SK-N-SH treated with all-trans-retinoic acid at 6 μM for 48 hours (cell line): ENCODE results near the gene GJB3.

Experiments used
- BACH2 ChIP-seq: fragments of 250-450 bp; sonication (Bioruptor Pico); IDR thresholded peaks from 2 replicates; pipeline ENCODE4 v1.9.0; 2021; ENCODE audit warnings: mild to moderate bottlenecking, borderline replicate concordance
- CREB5 ChIP-seq: fragments of 250-450 bp; sonication (Bioruptor Pico); IDR thresholded peaks from 2 replicates; pipeline ENCODE4 v1.5.1; 2020; ENCODE audit warnings: low read depth, mild to moderate bottlenecking, moderate library complexity
- CSRNP3 ChIP-seq: fragments of 250-450 bp; sonication (Bioruptor Pico); IDR thresholded peaks from 2 replicates; pipeline ENCODE4 v1.5.1; 2021; ENCODE audit warnings: mild to moderate bottlenecking, moderate library complexity
- ISL1 ChIP-seq: fragments of 250-450 bp; sonication (Bioruptor Pico); IDR thresholded peaks from 2 replicates; pipeline ENCODE4 v2.1.2; 2022; ENCODE audit warnings: mild to moderate bottlenecking, moderate library complexity
- POU6F1 ChIP-seq: fragments of 250-450 bp; sonication (Bioruptor Pico); IDR thresholded peaks from 2 replicates; pipeline ENCODE4 v1.8.0; 2021; ENCODE audit warnings: low read depth, mild to moderate bottlenecking, moderate library complexity, borderline replicate concordance
- RARB ChIP-seq: fragments of 250-450 bp; sonication (Bioruptor Pico); IDR thresholded peaks from 2 replicates; pipeline ENCODE4 v1.8.0; 2021; ENCODE audit warnings: mild to moderate bottlenecking, moderate library complexity
- TCF4 ChIP-seq: fragments of 250-450 bp; sonication (Bioruptor Pico); IDR thresholded peaks from 2 replicates; pipeline ENCODE4 v1.8.0; 2021; ENCODE audit warnings: mild to moderate bottlenecking, moderate library complexity, borderline replicate concordance
- ZC3H10 ChIP-seq: fragments of 250-450 bp; sonication (Bioruptor Pico); IDR thresholded peaks from 2 replicates; pipeline ENCODE4 v1.5.1; 2021; ENCODE audit warnings: mild to moderate bottlenecking, moderate library complexity
- ZNF8 ChIP-seq: fragments of 450-650 bp; formaldehyde crosslinking; IDR thresholded peaks from 2 replicates; pipeline ENCODE4 v1.5.0; 2020; ENCODE audit warnings: mild to moderate bottlenecking, moderate library complexity
- TF ChIP-seq, protein P1 (sequence below): fragments of 250-450 bp; sonication (Bioruptor Pico); IDR thresholded peaks from 2 replicates; pipeline ENCODE4 v1.8.0; 2020; ENCODE audit warnings: mild to moderate bottlenecking, moderate library complexity, borderline replicate concordance

- no peak for TF ChIP-seq POU6F1 (CRISPR knock-in tag)
- TF ChIP-seq CREB5 = no peak
- TF ChIP-seq ZC3H10 = no peak
- no peak for TF ChIP-seq CSRNP3 (CRISPR knock-in tag)
- TF ChIP-seq ZNF8 (CRISPR knock-in tag) = no peak
- no peak for TF ChIP-seq ISL1 (CRISPR knock-in tag)
- no peak for TF ChIP-seq RARB (CRISPR knock-in tag)
- TF ChIP-seq BACH2 = no peak
- no peak for TF ChIP-seq TCF4 (CRISPR knock-in tag)
- TF ChIP-seq, protein P1, sequence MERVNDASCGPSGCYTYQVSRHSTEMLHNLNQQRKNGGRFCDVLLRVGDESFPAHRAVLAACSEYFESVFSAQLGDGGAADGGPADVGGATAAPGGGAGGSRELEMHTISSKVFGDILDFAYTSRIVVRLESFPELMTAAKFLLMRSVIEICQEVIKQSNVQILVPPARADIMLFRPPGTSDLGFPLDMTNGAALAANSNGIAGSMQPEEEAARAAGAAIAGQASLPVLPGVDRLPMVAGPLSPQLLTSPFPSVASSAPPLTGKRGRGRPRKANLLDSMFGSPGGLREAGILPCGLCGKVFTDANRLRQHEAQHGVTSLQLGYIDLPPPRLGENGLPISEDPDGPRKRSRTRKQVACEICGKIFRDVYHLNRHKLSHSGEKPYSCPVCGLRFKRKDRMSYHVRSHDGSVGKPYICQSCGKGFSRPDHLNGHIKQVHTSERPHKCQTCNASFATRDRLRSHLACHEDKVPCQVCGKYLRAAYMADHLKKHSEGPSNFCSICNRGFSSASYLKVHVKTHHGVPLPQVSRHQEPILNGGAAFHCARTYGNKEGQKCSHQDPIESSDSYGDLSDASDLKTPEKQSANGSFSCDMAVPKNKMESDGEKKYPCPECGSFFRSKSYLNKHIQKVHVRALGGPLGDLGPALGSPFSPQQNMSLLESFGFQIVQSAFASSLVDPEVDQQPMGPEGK (CRISPR knock-in tag) = no peak
Observed at GRCh38 chr1:34742667-34743270, 38.2 kb upstream of the GJB3 start.
